SK-N-DZ (cell line): ENCODE data around the gene CMIP. TPM values are rescaled to one million over a fixed set of nuclear protein-coding genes. Genes with fewer than 3 reads are reported as not detected.
"Not testable (repeated sequence)": the region's sequence is repeated elsewhere in the genome, so short reads cannot be mapped to it uniquely, and the experiment has no call there.

Source experiments
- DNase-seq: peaks from one replicate; pipeline ENCODE4 v3.0.0-alpha.2; 2015; ENCODE audit warnings: low spot score
- polyA plus RNA-seq, 2 experiments: library from polyadenylated mRNA; depleted of rRNA; stranded (reverse); fragments of >200 nt; gene quantifications; 2 replicates each; pipeline ENCODE4 v1.2.3, GENCODE V29; 2014

CMIP gene
- polyA plus RNA-seq (2014; cell fraction: cytosol; rRNA removed), result 7.1 and 11.8 TPM in 2 replicates
- polyA plus RNA-seq (2014; cell fraction: nucleus; rRNA removed), result 4.8 and 16.4 TPM in 2 replicates

GRCh38 chr16:81444448-81445121 lies at the start of gene CMIP:
TSS of gene CMIP (plus strand) at chr16:81444808.
- peak; percentile 75 for DNase-seq

- DNase-seq, result no peak
These were observed 49.5 kb upstream of the CMIP start for GRCh38 chr16:81394966-81395655.

DNA sequence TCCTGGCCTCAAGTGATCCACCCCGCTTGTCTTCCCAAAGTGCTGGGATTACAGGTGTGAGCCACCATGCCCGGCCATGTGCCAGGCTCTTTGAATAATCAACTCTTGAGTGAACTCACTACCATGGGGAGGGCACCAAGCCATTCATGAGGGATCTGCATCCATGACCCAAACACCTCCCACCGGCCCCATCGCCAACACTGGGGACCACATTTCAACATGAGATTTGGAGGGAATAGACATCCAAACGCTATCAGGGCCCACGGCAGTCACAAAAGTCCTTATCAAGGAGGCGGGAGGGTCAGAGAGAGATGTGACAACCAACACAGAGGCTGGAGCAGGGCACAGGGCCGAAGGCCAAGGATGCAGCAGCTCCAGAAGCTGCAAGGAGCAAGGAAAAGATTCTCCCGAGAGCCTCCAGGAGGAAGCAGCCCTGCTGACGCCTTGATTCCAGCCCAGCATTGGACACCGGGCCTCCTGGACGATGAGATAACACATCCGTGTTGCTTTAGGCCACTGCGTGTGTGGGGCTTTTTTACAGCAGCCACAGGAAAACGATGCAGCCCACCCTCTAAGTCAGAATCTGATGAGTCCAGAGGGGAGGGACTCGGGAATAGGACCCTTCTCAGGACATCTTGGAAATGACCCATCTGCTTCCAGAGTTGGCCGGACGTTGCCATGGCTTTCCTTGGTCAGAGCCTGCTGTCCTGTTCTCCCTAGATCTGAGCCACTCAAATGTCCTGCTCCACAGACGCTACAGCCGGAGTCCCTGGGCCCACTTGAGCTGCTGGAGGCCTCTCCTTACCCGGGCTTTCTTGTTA lies 47.3 kb upstream of the CMIP start:
- DNase-seq, result peak; percentile 29

- DNase-seq, result no peak
These were observed 46.6 kb upstream of the CMIP start for GRCh38 chr16:81397879-81398520.

DNA sequence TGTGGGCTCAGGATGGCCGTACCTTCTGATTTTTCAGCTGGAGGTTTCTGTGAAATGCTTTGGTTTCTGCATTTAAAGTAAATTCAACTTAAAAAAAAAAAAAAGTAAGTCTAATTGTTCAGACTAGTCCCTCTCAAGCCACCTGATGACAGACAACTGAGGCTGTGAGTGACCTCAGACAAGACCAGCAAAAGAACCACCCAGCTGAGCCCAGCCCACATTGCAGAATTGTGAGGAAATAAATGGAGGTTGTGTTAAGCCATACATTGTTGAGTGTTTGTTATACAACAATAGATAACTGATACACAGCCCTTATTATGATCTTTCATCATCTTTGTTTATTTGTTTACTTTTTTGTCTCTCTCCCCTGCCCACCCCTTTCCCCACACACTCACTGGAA lies 44.7 kb upstream of the CMIP start:
- DNase-seq, result no peak

- no peak for DNase-seq
These were observed 43.3 kb upstream of the CMIP start for GRCh38 chr16:81401035-81401950.

DNA sequence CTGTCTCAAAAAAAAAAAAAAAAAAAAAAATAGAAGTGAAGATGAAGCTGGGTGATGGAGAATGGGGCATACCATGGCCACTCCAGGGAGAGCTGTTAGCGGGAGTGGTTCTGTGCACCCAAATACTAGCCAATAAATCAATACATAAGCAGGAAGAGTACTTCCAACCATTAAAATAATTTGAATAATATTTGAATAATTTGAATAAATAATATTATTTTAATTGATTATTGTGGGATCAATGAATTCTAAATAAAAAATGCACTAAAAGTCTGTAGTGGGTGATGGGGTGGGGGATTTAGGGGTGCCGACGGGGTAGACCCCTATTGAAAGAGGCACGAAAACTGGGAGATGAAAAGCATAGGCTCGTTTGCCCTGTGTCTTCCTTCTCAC lies 41.4 kb upstream of the CMIP start:
- DNase-seq, result no peak

GRCh38 chr16:81403601-81404391 lies 40.8 kb upstream of the CMIP start:
- DNase-seq, result peak; percentile 86

GRCh38 chr16:81405002-81405401 lies 39.6 kb upstream of the CMIP start:
- not testable (repeated sequence) for DNase-seq

- peak; percentile 29 for DNase-seq
These were observed 38.9 kb upstream of the CMIP start for GRCh38 chr16:81405702-81406113.

DNA sequence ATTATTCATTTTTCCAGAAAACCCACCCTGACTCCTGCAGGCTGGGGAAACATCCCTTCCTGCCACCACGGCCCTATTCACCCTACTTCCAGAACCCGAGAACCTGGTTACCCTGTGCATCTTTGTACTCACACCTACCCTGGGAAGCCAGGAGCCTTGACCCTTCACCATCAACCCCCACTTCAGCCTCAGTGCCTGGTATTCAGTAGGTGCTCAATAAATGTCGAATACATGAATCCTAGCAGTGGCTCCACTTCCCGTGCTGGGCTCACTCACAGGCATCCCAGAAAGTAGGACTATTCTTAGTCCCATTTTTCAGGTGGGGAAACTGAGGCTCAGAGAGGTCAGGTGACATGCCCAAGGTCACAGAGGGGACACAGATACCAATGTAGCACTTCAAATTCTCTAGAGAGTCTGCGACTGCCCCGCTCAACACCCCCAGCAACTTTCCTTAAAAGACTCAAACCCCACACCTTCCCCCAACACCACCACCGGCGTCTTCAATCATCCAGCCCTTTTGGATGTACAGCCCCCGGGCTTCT lies 36.1 kb upstream of the CMIP start:
- DNase-seq, result no peak

DNA sequence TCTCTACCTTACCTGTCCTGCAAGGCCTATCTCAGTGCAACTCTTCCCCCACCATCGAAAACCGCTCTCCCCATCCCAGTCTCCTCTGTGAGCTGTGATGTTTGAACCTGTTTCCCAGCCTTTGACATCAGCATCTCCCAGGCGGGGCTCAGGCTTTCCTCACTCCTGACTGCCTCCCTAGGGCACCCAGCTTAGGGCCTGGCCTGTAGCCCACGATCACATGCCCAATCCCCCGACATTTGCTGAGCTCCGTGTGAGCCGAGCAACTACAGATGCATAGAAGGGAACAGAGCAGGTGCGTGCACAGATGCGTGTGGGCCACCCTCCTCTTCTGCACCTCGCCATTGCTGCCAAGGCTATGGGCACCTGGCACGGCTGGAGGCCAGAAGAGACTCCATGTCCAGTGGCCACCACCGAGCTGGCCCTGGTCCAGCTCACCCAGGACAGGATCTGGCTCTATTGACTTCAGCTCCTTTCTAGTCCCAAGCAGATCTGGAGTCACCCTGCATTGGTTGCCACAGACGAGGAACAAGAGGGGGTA lies 35.5 kb upstream of the CMIP start:
- DNase-seq, result no peak

GRCh38 chr16:81410643-81411293 lies 33.8 kb upstream of the CMIP start:
- no peak for DNase-seq

DNA sequence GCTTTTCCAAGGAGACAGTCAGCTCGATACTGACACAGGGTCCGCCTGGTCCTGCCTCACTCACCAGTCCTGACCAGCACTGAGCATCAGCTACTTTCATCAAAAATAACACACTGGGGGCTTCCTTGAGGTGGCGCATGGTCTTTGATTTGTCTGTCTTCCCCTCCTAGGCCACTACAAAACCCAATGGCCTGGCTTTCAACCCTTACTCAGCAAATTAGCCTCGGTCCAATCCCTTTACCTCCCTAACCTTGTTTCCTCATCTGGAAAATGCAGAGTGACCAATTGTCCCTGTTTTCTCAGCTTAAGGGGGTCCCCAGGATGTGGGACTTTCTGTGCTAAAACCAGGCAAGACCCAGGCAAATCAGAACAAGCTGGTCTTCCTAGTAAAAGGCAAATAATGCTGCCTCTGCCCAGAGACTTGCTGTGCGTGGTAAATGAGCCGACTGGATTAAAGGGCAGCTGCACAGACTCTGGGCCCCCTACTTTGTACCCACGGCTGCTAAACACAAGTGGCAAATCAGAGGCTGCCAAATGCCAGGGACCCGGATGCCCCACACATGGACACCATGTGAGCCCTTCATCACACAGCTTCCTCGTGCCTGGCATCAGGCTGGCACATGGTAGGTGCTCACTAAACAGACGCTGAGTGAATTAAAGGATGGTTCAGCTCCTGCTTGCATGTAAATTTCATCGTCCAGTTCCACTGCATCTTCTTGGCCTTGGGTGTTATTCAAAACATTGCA lies 31.2 kb upstream of the CMIP start:
- DNase-seq, result no peak

DNA sequence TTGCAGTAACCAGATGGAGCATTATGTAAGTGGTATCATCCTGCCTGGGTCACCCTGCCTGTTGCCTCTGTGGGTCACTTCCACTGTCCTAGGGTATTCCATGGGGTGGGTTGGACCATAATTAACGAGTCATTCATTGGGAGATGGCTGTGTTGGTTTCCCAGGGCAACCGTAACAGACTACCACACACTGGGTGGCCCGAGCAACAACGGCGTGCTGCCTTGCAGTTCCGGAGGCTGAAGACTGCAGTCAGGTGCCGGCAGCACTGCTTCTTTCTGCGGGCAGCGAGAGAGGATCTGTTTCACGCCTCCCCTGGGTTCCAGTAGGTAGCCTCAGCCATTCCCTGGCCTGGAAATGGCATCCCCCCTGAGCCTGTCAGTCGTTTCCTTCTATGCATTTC lies 28.9 kb upstream of the CMIP start:
- DNase-seq, result no peak

DNA sequence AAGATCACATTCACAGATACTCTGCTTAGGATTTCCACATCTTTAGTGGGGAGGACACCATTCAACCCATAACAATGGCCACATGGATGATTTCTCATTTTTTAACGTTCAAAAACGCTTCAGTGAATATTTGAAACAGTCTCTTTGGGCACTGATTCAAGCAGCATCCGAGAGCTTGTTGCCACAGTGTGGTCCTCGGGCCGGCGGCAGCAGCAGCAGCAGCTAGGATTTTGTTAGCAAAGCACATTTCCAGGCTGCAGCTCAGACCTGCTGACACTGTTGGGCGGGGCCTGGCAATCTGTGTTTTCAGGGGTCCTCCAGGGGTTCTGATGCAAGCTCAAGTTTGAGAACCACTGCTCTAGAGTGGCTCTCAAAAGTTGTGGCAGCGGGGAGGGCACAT lies 27.9 kb upstream of the CMIP start:
- no peak for DNase-seq

GRCh38 chr16:81417210-81417609 lies 27.4 kb upstream of the CMIP start:
- no peak for DNase-seq

GRCh38 chr16:81419806-81420205 lies 24.8 kb upstream of the CMIP start:
- DNase-seq, result no peak
